Vagina (tissue), 2 donors: ENCODE data around the gene NDUFA7. TPM values are rescaled to one million over a fixed set of nuclear protein-coding genes. Genes with fewer than 3 reads are reported as not detected.
"Not testable (repeated sequence)": the region's sequence is repeated elsewhere in the genome, so short reads cannot be mapped to it uniquely, and the experiment has no call there.

ENCODE experiments used
- DNase-seq, 2 donors: peaks; one replicate each; pipeline ENCODE4 v3.0.0-alpha.2; 2017; ENCODE audit errors: extremely low spot score in 2 of 2
- H3K27ac ChIP-seq: fragments of 200-600 bp; sonication (generic); one replicate; pipeline ENCODE4 v1.5.1; 2019
- H3K27me3 ChIP-seq: fragments of 200-600 bp; sonication (generic); one replicate; pipeline ENCODE4 v1.5.1; 2019
- H3K36me3 ChIP-seq, 2 donors: fragments of 200-600 bp; sonication (generic); one replicate each; pipeline ENCODE4 v1.5.1; 2017 to 2019
- H3K4me1 ChIP-seq: fragments of 200-600 bp; sonication (generic); one replicate; pipeline ENCODE4 v1.5.1; 2019
- H3K4me3 ChIP-seq, 2 donors: fragments of 200-600 bp; sonication (generic); 1 replicate in 1 of 2; 2 replicates in 1 of 2; pipeline ENCODE4 v1.5.1; 2016 to 2019
- H3K9me3 ChIP-seq: fragments of 200-600 bp; sonication (generic); one replicate; pipeline ENCODE4 v1.5.1; 2019
- POLR2A ChIP-seq, 2 donors: fragments of 450-650 bp; IDR thresholded peaks; one replicate each; pipeline ENCODE4 v1.6.1; 2017; ENCODE audit warnings: antibody characterized with exemption in 2 of 2, mild to moderate bottlenecking in 2 of 2, moderate library complexity in 2 of 2
- POLR2AphosphoS5 ChIP-seq, 2 donors: sonication (generic); formaldehyde crosslinking; IDR thresholded peaks; one replicate each; pipeline ENCODE4 v1.9.0; 2017; ENCODE audit warnings: antibody characterized with exemption in 2 of 2, mild to moderate bottlenecking in 2 of 2, low read depth in 1 of 2; ENCODE audit not compliant: insufficient read depth in 1 of 2
- intact Hi-C: fragments of 100-400 bp; cut with DNase I; formaldehyde crosslinking; loops from one replicate; pipeline ENCODE4 v1.15.1; 2023
- total RNA-seq: library from RNA; depleted of rRNA; stranded (reverse); fragments of >200 nt; gene quantifications from one replicate; pipeline ENCODE4 v1.2.3, GENCODE V29; 2016
- TF ChIP-seq, protein P1 (sequence below), 3 experiments: fragments of 450-650 bp in 2 of 3; fragments of 200-600 bp in 1 of 3; sonication (generic) in 1 of 3; IDR thresholded peaks; one replicate each; pipeline ENCODE4 v1.5.1; 2017 to 2019; ENCODE audit warnings: antibody characterized with exemption in 3 of 3, mild to moderate bottlenecking in 2 of 3, moderate library complexity in 2 of 3

Gene NDUFA7
- total RNA-seq, 1 donor from 2014 or later = 24.6 TPM

DNA sequence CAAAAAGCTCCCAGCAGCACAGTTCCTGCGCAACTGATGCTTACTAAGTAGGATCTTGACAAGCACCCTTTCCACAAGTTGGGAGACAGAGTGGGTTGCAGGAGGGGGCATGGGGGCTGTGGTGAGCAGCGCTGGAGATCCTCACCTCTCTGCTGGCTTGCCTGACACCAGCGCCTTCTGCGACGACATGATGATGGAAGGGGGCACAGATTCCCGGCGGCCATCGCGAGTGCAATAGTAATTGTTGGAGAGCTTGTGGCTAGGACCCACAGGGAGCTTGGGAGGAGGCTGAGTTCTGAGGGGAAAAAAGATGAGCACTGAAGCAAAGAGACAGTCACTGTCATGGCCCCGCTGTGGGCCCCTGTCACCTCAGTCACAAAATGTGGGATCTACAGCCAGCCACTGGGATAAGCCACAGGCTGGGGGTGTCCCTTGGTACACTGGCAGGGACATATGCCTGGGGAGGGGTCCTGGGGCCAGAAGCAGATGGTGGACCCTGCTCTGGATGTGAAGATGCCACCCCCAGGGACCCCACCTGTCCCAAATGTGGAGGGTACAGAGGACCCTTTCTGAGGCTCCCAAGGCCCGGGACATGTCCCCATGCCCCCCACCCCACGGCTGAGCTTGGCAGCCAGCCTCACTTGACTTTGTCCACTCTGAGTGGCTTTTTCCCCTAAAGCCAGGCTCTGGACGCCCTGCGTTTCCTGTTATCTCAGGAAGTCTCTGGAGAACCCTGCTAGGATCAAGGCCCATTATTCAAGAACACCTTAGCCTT lies 4.6 kb downstream of the NDUFA7 start:
- H3K36me3 ChIP-seq = peaks cover 0 to 31% of the 10 kb centered on the region in 2 donors
- H3K27me3 ChIP-seq = no peaks in the 10 kb centered on the region
- no peak overlapping the region for H3K4me3 ChIP-seq
- no peak overlapping the region for H3K27ac ChIP-seq
- TF ChIP-seq, protein P1, sequence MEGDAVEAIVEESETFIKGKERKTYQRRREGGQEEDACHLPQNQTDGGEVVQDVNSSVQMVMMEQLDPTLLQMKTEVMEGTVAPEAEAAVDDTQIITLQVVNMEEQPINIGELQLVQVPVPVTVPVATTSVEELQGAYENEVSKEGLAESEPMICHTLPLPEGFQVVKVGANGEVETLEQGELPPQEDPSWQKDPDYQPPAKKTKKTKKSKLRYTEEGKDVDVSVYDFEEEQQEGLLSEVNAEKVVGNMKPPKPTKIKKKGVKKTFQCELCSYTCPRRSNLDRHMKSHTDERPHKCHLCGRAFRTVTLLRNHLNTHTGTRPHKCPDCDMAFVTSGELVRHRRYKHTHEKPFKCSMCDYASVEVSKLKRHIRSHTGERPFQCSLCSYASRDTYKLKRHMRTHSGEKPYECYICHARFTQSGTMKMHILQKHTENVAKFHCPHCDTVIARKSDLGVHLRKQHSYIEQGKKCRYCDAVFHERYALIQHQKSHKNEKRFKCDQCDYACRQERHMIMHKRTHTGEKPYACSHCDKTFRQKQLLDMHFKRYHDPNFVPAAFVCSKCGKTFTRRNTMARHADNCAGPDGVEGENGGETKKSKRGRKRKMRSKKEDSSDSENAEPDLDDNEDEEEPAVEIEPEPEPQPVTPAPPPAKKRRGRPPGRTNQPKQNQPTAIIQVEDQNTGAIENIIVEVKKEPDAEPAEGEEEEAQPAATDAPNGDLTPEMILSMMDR (IDR thresholded peaks at IDR 0.05) = no peak
- TF ChIP-seq POLR2A (IDR thresholded peaks at IDR 0.05) = no peak
- peaks cover 20% of the 10 kb centered on the region for H3K4me1 ChIP-seq
- no peaks in the 10 kb centered on the region for H3K9me3 ChIP-seq
- no peak for DNase-seq
- intact Hi-C loops = no loop called here

DNA sequence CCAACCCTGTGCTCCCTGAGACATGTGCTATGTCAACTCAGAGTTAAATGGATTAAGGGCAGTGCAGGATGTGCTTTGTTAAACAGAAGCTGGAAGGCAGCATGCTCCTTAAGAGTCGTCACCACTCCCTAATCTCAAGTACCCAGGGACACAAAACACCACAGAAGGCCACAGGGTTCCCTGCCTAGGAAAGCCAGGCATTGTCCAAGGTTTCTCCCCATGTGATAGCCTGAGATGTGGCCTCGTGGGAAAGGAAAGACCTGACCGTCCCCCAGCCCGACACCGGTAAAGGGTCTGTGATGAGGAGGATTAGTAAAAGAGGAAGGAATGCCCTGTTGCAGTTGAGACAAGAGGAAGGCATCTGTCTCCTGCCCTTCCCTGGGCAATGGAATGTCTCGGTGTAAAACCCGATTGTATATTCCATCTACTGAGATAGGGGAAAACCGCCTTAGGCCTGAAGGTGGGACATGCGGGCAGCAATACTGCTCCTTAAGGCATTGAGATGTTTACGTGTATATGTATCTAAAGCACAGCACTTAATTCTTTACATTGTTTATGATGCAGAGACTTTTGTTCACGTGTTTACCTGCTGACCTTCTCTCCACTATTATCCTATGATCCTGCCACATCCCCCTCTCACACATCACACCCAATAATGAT lies 6.1 kb downstream of the NDUFA7 start:
- intact Hi-C loops, H3K4me3 ChIP-seq, H3K27me3 ChIP-seq, DNase-seq, H3K9me3 ChIP-seq, H3K27ac ChIP-seq: not testable (repeated sequence)
- H3K4me1 ChIP-seq = peaks cover 14% of the 10 kb centered on the region
- peaks cover 0 to 43% of the 10 kb centered on the region in 2 donors for H3K36me3 ChIP-seq

DNA sequence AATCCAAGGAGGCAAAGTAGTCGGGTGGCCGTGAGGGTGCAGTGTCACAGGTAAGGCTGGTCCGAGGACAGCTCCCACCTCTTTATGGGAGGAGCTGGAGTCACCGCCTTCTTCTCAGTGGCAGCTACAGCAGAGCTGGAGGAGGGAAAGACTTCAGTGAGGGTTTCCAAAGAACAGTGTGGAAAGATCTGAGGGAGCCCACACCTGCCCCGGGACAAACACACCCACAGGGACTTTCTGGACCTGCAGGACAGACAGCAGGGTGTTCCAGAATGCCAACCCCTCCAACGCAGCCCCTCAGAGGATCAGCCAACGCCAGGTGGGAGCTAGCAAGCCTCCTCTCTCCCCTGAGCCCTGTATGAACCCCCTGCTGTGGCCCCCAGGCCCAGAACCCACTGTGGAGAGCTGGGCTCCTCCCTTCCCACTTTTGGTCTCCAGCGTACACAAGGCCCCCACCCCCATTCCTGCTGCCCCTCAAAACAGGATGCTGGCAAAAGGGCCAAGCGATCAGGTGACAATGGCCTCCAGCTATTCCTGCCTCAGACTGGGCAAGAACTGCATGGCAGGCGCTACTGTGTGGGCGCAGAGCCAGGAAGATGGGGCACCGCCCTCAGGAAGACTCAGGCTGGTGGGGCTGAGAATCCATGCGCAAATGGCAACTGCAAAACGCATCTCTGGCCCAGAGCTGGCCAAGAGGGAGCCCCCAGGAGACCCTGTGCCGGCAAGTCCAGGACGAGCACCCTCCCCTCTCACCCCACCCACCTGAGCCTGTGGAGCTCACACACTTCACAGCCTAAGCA lies 9.5 kb downstream of the NDUFA7 start:
- TF ChIP-seq POLR2AphosphoS5 (IDR thresholded peaks at IDR 0.05; ENCODE audit: insufficient read depth in 1 of 2, low read depth in 1 of 2) (no peak), POLR2A (IDR thresholded peaks at IDR 0.05) (no peak)
- TF ChIP-seq, protein P1 (IDR thresholded peaks at IDR 0.05) = no peak
- peaks cover 40% of the 10 kb centered on the region for H3K4me1 ChIP-seq
- H3K9me3 ChIP-seq = no peaks in the 10 kb centered on the region
- H3K27me3 ChIP-seq = no peaks in the 10 kb centered on the region
- no peak overlapping the region for H3K27ac ChIP-seq
- H3K4me3 ChIP-seq = no peak overlapping the region
- intact Hi-C loops = no loop called here
- DNase-seq = no peak
- H3K36me3 ChIP-seq = peaks cover 0 to 52% of the 10 kb centered on the region in 2 donors

DNA sequence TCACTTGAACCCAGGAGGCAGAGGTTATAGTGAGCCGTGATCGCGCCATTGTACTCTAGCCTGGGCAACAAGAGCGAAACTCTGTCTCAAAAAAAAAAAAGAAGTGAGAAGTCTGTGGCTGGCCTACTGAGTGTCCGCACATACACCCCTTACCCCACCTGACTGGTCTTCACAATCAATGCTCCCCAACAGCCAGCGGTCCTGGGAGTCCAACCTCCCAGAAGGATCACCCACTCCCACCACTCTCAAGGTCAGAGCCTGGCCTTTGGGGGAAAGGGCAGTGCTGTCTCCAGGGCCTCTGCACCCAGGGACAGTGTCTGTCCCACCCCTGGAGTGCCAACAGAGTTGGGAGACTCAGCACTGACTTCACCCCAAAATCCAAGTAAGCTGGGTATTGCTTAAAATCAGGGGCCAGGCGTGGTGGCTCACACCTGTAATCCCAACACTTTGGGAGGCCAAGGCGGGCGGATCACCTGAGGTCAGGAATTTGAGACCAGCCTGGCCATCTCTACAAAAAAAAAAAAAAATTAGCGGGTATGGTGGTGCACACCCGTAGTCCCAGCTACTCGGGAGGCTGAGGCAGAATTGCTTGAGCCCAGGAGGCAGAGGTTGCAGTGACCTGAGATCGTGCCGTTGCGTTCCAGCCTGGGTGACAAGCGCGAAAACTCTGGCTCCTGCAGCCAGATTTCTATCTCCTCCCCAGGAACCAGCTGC lies 10.7 kb downstream of the NDUFA7 start:
- TF ChIP-seq POLR2AphosphoS5 (IDR thresholded peaks at IDR 0.05; ENCODE audit: insufficient read depth in 1 of 2, low read depth in 1 of 2) = no peak
- TF ChIP-seq, protein P1 (IDR thresholded peaks at IDR 0.05) = no peak
- no peak for TF ChIP-seq POLR2A (IDR thresholded peaks at IDR 0.05)
- Histone ChIP-seq H3K27me3 (no peaks in the 10 kb centered on the region), H3K4me1 (peaks cover 41% of the 10 kb centered on the region), H3K36me3 (peaks cover 0 to 49% of the 10 kb centered on the region in 2 donors), H3K27ac (no peak overlapping the region), H3K4me3 (no peak overlapping the region), H3K9me3 (no peaks in the 10 kb centered on the region)
- intact Hi-C loops = no loop called here
- DNase-seq = no peak

DNA sequence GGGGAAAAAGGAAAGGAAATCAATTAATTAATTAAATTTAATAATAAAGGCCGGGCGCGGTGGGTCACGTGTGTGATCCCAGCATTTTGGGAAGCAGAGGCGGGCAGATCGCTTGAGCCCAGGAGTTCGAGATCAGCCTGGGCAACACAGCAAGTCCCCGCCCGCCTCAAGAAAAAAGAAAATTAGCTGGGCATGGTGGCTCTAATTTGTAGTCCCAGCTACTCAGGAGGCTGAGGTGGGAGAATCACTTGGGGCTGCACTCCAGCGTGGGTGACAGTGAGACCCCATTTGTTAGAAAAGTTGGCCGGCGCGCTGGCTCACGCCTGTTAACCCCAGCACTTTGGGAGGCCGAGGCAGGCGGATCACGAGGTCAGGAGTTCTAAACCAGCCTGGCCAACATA lies 12.3 kb downstream of the NDUFA7 start:
- peaks cover 0 to 33% of the 10 kb centered on the region in 2 donors for H3K36me3 ChIP-seq

More for the DNA sequence above, 12.3 kb downstream of the NDUFA7 start:
- peak overlapping the region; percentile 44 to 68 for H3K4me3 ChIP-seq
- no peaks in the 10 kb centered on the region for H3K9me3 ChIP-seq
- no peak for DNase-seq
- intact Hi-C loops = no loop called here
- H3K27ac ChIP-seq = peak overlapping the region; percentile 66
- TF ChIP-seq POLR2A (IDR thresholded peaks at IDR 0.05) (no peak), POLR2AphosphoS5 (IDR thresholded peaks at IDR 0.05; ENCODE audit: insufficient read depth in 1 of 2, low read depth in 1 of 2) (no peak)
- TF ChIP-seq, protein P1 (IDR thresholded peaks at IDR 0.05) = no peak
- H3K27me3 ChIP-seq = no peaks in the 10 kb centered on the region
- peaks cover 41% of the 10 kb centered on the region for H3K4me1 ChIP-seq
